ENCODE results near the gene TMED5.

- TF ChIP-seq CTCF (IDR thresholded peaks at IDR 0.05; ENCODE audit: low read length) (no peak), EZH2 (IDR thresholded peaks at IDR 0.05; ENCODE audit: borderline replicate concordance, low read length) (no peak)
These were observed 78.1 kb downstream of the TMED5 start for GRCh38 chr1:93102142-93102541.
